Measurements from ENCODE around the gene MIF4GD. TPM values are rescaled to one million over a fixed set of nuclear protein-coding genes. Genes with fewer than 3 reads are reported as not detected.

The MIF4GD gene
- total and polyA plus RNA-seq, 9 of the 15 experiments (the other 6 are each of a cell fraction or from before 2014, with no cell fraction given), result 11.8 to 63.8 (median 28.1) TPM

DNA sequence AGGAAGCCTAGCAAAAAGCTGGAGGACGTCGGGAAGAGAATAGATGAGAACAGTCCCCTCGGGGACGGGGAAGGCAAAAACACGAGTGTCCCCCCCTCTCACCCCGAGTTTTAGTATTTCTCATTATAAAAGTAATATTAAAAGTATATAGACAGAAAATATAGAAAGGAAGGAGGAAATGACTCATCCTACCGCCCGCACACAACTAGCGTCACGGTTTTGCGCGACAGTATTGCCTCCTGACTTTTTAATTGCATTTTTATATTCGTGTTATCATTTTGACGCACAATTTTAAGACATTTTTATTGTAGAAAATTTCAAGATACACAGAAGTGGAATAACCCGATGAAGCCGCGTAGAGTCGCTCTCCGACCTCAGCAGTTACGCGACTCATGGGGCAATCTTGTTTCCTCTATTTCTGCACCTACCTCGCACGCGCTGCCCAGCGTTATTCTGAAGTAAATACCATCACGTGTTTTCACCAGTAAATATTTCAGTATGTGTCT is 18.9 kb upstream of the MIF4GD start (continued):
- TF ChIP-seq, protein P1, sequence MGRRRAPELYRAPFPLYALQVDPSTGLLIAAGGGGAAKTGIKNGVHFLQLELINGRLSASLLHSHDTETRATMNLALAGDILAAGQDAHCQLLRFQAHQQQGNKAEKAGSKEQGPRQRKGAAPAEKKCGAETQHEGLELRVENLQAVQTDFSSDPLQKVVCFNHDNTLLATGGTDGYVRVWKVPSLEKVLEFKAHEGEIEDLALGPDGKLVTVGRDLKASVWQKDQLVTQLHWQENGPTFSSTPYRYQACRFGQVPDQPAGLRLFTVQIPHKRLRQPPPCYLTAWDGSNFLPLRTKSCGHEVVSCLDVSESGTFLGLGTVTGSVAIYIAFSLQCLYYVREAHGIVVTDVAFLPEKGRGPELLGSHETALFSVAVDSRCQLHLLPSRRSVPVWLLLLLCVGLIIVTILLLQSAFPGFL (CRISPR knock-in tag; IDR thresholded peaks at IDR 0.05), result no peak
- TF ChIP-seq, protein P2, sequence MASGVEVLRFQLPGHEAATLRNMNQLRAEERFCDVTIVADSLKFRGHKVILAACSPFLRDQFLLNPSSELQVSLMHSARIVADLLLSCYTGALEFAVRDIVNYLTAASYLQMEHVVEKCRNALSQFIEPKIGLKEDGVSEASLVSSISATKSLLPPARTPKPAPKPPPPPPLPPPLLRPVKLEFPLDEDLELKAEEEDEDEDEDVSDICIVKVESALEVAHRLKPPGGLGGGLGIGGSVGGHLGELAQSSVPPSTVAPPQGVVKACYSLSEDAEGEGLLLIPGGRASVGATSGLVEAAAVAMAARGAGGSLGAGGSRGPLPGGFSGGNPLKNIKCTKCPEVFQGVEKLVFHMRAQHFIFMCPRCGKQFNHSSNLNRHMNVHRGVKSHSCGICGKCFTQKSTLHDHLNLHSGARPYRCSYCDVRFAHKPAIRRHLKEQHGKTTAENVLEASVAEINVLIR (CRISPR knock-in tag; IDR thresholded peaks at IDR 0.05), result no peak
- TF ChIP-seq CREBBP (IDR thresholded peaks at IDR 0.05; ENCODE audit: low read depth, low read length) (no peak), FOXK2 (conservative IDR thresholded peaks at IDR 0.05 in 1 of 2, IDR thresholded peaks at IDR 0.05 in 1 of 2; ENCODE audit: low read depth in 2 of 2) (peak; percentile 63 to 83), ESRRA (IDR thresholded peaks at IDR 0.05; ENCODE audit: borderline replicate concordance, low read depth) (0 out of 2 replicates have a peak, but pooled peaks have one; percentile 4), MCM7 (IDR thresholded peaks at IDR 0.05) (no peak), ZNF583 (CRISPR knock-in tag; IDR thresholded peaks at IDR 0.05) (no peak), BRCA1 (IDR thresholded peaks at IDR 0.05) (no peak), BRCA1 (CRISPR knock-in tag; IDR thresholded peaks at IDR 0.05) (no peak), SPI1 (IDR thresholded peaks at IDR 0.05; ENCODE audit: borderline replicate concordance, low read depth, low read length) (no peak), ZC3H11A (IDR thresholded peaks at IDR 0.05; ENCODE audit: low read depth, low read length) (no peak), FOXJ3 (CRISPR knock-in tag; IDR thresholded peaks at IDR 0.05) (no peak), ZNF586 (CRISPR knock-in tag; conservative IDR thresholded peaks at IDR 0.05) (no peak), SMC3 (conservative IDR thresholded peaks at IDR 0.05; ENCODE audit: insufficient read depth, low read depth, low read length) (0 out of 2 replicates have a peak, but pooled peaks have one; percentile 9), XRCC4 (IDR thresholded peaks at IDR 0.05; ENCODE audit: extremely low read depth, insufficient read depth, insufficient read length) (no peak), MYNN (IDR thresholded peaks at IDR 0.05) (no peak), MYNN (CRISPR knock-in tag; IDR thresholded peaks at IDR 0.05) (no peak), FOS (IDR thresholded peaks at IDR 0.05; ENCODE audit: extremely low read depth, insufficient read length) (no peak), RBFOX2 (IDR thresholded peaks at IDR 0.05; ENCODE audit: low read depth, low read length) (no peak), KAT8 (IDR thresholded peaks at IDR 0.05; ENCODE audit: low read depth) (no peak), MYC (IDR thresholded peaks at IDR 0.05; ENCODE audit: low read depth, low read length) (peak; percentile 68), MYC (CRISPR knock-in tag; IDR thresholded peaks at IDR 0.05; ENCODE audit: borderline replicate concordance, low read depth) (no peak; the same call in 1 of the 2 replicates), MEF2D (tag; conservative IDR thresholded peaks at IDR 0.05; ENCODE audit: low read depth) (no peak), TARDBP (IDR thresholded peaks at IDR 0.05) (no peak)
- TF ChIP-seq, protein P3, sequence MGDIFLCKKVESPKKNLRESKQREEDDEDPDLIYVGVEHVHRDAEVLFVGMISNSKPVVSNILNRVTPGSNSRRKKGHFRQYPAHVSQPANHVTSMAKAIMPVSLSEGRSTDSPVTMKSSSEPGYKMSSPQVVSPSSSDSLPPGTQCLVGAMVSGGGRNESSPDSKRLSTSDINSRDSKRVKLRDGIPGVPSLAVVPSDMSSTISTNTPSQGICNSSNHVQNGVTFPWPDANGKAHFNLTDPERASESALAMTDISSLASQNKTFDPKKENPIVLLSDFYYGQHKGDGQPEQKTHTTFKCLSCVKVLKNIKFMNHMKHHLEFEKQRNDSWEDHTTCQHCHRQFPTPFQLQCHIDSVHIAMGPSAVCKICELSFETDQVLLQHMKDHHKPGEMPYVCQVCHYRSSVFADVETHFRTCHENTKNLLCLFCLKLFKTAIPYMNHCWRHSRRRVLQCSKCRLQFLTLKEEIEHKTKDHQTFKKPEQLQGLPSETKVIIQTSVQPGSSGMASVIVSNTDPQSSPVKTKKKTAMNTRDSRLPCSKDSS (IDR thresholded peaks at IDR 0.05; ENCODE audit: low read depth, partially characterized antibody), result no peak
- TF ChIP-seq, protein P4, sequence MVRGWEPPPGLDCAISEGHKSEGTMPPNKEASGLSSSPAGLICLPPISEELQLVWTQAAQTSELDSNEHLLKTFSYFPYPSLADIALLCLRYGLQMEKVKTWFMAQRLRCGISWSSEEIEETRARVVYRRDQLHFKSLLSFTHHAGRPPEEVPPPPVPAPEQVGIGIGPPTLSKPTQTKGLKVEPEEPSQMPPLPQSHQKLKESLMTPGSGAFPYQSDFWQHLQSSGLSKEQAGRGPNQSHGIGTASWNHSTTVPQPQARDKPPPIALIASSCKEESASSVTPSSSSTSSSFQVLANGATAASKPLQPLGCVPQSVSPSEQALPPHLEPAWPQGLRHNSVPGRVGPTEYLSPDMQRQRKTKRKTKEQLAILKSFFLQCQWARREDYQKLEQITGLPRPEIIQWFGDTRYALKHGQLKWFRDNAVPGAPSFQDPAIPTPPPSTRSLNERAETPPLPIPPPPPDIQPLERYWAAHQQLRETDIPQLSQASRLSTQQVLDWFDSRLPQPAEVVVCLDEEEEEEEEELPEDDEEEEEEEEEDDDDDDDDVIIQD (CRISPR knock-in tag; IDR thresholded peaks at IDR 0.05), result no peak

Data from K562 (cell line).